Measurements from ENCODE around the gene CSTA. TPM values are rescaled to one million over a fixed set of nuclear protein-coding genes. Genes with fewer than 3 reads are reported as not detected.

CSTA gene
- total RNA-seq, 1 donor from 2014 or later, result 0.41 TPM

GRCh38 chr3:122315619-122316018 lies 9.4 kb upstream of the CSTA start:
- Histone ChIP-seq H3K27me3 (ENCODE audit: insufficient read depth, low read length) (no peaks in the 10 kb centered on the region), H4K20me1 (ENCODE audit: insufficient read depth, low read length) (no peaks in the 10 kb centered on the region), H2AFZ (ENCODE audit: low read depth, low read length) (no peak overlapping the region), H3K9ac (ENCODE audit: low read length) (no peak overlapping the region), H3K36me3 (ENCODE audit: insufficient read depth, low read length) (no peaks in the 10 kb centered on the region), H3K4me3 (ENCODE audit: insufficient read depth, low read depth, low read length) (no peak overlapping the region), H3K79me2 (ENCODE audit: insufficient read depth, low read length) (no peaks in the 10 kb centered on the region), H3K4me1 (ENCODE audit: insufficient read depth, low read length) (no peaks in the 10 kb centered on the region), H3K9me3 (ENCODE audit: insufficient read depth, low read depth, low read length) (no peaks in the 10 kb centered on the region), H3K27ac (ENCODE audit: low read depth, low read length) (no peak overlapping the region), H3K4me2 (ENCODE audit: low read length) (no peak overlapping the region)
- FAIRE-seq (no peak), DNase-seq (ENCODE audit: low read depth) (no peak)
- Mint-ChIP-seq H3K36me3 (ENCODE audit: low read depth, unreplicated experiment) (no peaks in the 10 kb centered on the region), H3K9me3 (ENCODE audit: unreplicated experiment) (peaks cover 7% of the 10 kb centered on the region), H3K27me3 (ENCODE audit: low read depth, unreplicated experiment) (peaks cover 2% of the 10 kb centered on the region), H3K4me1 (ENCODE audit: low read depth, unreplicated experiment) (peaks cover 1% of the 10 kb centered on the region), H3K27ac (ENCODE audit: unreplicated experiment) (no peak overlapping the region), H3K4me3 (ENCODE audit: unreplicated experiment) (no peak overlapping the region)
- TF ChIP-seq, protein P1, sequence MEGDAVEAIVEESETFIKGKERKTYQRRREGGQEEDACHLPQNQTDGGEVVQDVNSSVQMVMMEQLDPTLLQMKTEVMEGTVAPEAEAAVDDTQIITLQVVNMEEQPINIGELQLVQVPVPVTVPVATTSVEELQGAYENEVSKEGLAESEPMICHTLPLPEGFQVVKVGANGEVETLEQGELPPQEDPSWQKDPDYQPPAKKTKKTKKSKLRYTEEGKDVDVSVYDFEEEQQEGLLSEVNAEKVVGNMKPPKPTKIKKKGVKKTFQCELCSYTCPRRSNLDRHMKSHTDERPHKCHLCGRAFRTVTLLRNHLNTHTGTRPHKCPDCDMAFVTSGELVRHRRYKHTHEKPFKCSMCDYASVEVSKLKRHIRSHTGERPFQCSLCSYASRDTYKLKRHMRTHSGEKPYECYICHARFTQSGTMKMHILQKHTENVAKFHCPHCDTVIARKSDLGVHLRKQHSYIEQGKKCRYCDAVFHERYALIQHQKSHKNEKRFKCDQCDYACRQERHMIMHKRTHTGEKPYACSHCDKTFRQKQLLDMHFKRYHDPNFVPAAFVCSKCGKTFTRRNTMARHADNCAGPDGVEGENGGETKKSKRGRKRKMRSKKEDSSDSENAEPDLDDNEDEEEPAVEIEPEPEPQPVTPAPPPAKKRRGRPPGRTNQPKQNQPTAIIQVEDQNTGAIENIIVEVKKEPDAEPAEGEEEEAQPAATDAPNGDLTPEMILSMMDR (IDR thresholded peaks at IDR 0.05; ENCODE audit: insufficient read depth, low read depth, low read length), result no peak
- no peak for TF ChIP-seq EZH2 (IDR thresholded peaks at IDR 0.05; ENCODE audit: insufficient read depth, low read length)

- no peaks in the 10 kb centered on the region for H3K36me3 ChIP-seq (ENCODE audit: insufficient read depth, low read length)
- no peak for DNase-seq (ENCODE audit: low read depth)
- H2AFZ ChIP-seq (ENCODE audit: low read depth, low read length), result no peak overlapping the region
- no peaks in the 10 kb centered on the region for H3K9me3 ChIP-seq (ENCODE audit: insufficient read depth, low read depth, low read length)
- no peak overlapping the region for H3K4me3 ChIP-seq (ENCODE audit: insufficient read depth, low read depth, low read length)
- no peak overlapping the region for H3K4me3 Mint-ChIP-seq (ENCODE audit: unreplicated experiment)
- no peaks in the 10 kb centered on the region for H3K36me3 Mint-ChIP-seq (ENCODE audit: low read depth, unreplicated experiment)
- no peaks in the 10 kb centered on the region for H3K79me2 ChIP-seq (ENCODE audit: insufficient read depth, low read length)
- peaks cover 2% of the 10 kb centered on the region for H3K27me3 Mint-ChIP-seq (ENCODE audit: low read depth, unreplicated experiment)
- H3K4me1 ChIP-seq (ENCODE audit: insufficient read depth, low read length), result no peaks in the 10 kb centered on the region
- H3K9me3 Mint-ChIP-seq (ENCODE audit: unreplicated experiment), result peaks cover 7% of the 10 kb centered on the region
- no peak overlapping the region for H3K9ac ChIP-seq (ENCODE audit: low read length)
- H3K27ac ChIP-seq (ENCODE audit: low read depth, low read length), result no peak overlapping the region
- H3K27ac Mint-ChIP-seq (ENCODE audit: unreplicated experiment), result no peak overlapping the region
- TF ChIP-seq, protein P1 (IDR thresholded peaks at IDR 0.05; ENCODE audit: insufficient read depth, low read depth, low read length), result no peak
- TF ChIP-seq EZH2 (IDR thresholded peaks at IDR 0.05; ENCODE audit: insufficient read depth, low read length), result no peak
- H3K4me2 ChIP-seq (ENCODE audit: low read length), result no peak overlapping the region
- no peak for FAIRE-seq
- H3K27me3 ChIP-seq (ENCODE audit: insufficient read depth, low read length), result no peaks in the 10 kb centered on the region
- H4K20me1 ChIP-seq (ENCODE audit: insufficient read depth, low read length), result no peaks in the 10 kb centered on the region
- peaks cover 1% of the 10 kb centered on the region for H3K4me1 Mint-ChIP-seq (ENCODE audit: low read depth, unreplicated experiment)
Observed at GRCh38 chr3:122316368-122316767, 8.7 kb upstream of the CSTA start.

DNA sequence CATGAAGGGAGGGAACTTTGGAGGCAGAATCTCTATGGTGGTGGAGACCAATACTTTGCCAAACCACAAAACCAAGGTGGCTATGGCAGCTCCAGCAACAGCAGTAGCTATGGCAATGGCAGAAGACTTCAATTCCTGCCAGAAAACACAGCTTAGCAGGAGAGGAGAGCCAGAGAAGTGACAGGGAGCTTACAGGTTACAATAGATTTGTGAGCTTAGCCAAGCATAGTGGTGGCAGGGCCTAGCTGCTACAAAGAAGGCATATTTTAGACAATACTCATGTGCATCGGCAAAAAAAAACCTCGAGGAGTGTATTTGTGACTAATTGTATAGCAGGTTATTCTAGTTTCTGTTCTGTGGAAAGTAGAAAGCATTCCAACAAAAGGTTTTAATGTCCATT lies 6.4 kb upstream of the CSTA start:
- H3K4me2 ChIP-seq (ENCODE audit: low read length), result no peak overlapping the region
- H3K9ac ChIP-seq (ENCODE audit: low read length), result no peak overlapping the region
- H2AFZ ChIP-seq (ENCODE audit: low read depth, low read length), result no peak overlapping the region
- Mint-ChIP-seq H3K36me3 (ENCODE audit: low read depth, unreplicated experiment) (no peaks in the 10 kb centered on the region), H3K27me3 (ENCODE audit: low read depth, unreplicated experiment) (peaks cover 2% of the 10 kb centered on the region), H3K4me1 (ENCODE audit: low read depth, unreplicated experiment) (peaks cover 1% of the 10 kb centered on the region), H3K9me3 (ENCODE audit: unreplicated experiment) (peaks cover 7% of the 10 kb centered on the region), H3K27ac (ENCODE audit: unreplicated experiment) (no peak overlapping the region), H3K4me3 (ENCODE audit: unreplicated experiment) (no peak overlapping the region)
- no peak overlapping the region for H3K27ac ChIP-seq (ENCODE audit: low read depth, low read length)
- H3K36me3 ChIP-seq (ENCODE audit: insufficient read depth, low read length), result no peaks in the 10 kb centered on the region
- H3K4me3 ChIP-seq (ENCODE audit: insufficient read depth, low read depth, low read length), result no peak overlapping the region
- TF ChIP-seq EZH2 (IDR thresholded peaks at IDR 0.05; ENCODE audit: insufficient read depth, low read length), result no peak
- TF ChIP-seq, protein P1 (IDR thresholded peaks at IDR 0.05; ENCODE audit: insufficient read depth, low read depth, low read length), result no peak
- no peaks in the 10 kb centered on the region for H3K9me3 ChIP-seq (ENCODE audit: insufficient read depth, low read depth, low read length)
- FAIRE-seq (no peak), DNase-seq (ENCODE audit: low read depth) (peak; percentile 23)
- H4K20me1 ChIP-seq (ENCODE audit: insufficient read depth, low read length), result no peaks in the 10 kb centered on the region
- no peaks in the 10 kb centered on the region for H3K79me2 ChIP-seq (ENCODE audit: insufficient read depth, low read length)
- H3K27me3 ChIP-seq (ENCODE audit: insufficient read depth, low read length), result no peaks in the 10 kb centered on the region
- no peaks in the 10 kb centered on the region for H3K4me1 ChIP-seq (ENCODE audit: insufficient read depth, low read length)
